ENCODE measurements around the gene PI16.

Gene PI16

DNA sequence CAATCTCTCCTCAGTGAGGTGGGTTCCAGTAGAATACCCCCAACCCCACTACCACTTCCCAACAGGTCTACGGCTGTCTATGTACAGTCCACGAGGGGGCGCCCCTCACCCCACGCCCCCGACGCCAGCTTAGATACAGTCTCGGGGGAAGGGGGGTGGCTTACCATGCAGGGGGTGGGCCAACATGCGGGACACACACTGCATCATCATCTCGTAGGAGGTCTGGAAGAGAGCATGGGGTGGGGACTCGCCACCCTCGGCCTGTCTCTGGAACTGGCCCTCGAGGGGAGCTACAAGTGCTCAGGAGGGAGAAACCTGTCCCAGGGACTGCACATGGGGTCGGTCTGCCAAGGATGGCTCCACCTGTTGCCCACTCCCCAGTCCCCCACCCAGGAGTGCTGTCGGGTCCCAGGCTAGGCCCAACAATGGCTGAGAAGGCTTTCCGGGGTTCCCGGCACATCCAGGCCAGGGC, 23.0 kb downstream of the PI16 start:
- Mint-ChIP-seq H3K36me3 (ENCODE audit: low read depth) (peaks cover 63% of the 10 kb centered on the region), H3K27ac (no peak overlapping the region), H3K27me3 (ENCODE audit: low read depth) (no peaks in the 10 kb centered on the region), H3K4me3 (no peak overlapping the region), H3K4me1 (peaks cover 31% of the 10 kb centered on the region), H3K9me3 (no peaks in the 10 kb centered on the region)
- TF ChIP-seq, protein P1, sequence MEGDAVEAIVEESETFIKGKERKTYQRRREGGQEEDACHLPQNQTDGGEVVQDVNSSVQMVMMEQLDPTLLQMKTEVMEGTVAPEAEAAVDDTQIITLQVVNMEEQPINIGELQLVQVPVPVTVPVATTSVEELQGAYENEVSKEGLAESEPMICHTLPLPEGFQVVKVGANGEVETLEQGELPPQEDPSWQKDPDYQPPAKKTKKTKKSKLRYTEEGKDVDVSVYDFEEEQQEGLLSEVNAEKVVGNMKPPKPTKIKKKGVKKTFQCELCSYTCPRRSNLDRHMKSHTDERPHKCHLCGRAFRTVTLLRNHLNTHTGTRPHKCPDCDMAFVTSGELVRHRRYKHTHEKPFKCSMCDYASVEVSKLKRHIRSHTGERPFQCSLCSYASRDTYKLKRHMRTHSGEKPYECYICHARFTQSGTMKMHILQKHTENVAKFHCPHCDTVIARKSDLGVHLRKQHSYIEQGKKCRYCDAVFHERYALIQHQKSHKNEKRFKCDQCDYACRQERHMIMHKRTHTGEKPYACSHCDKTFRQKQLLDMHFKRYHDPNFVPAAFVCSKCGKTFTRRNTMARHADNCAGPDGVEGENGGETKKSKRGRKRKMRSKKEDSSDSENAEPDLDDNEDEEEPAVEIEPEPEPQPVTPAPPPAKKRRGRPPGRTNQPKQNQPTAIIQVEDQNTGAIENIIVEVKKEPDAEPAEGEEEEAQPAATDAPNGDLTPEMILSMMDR (IDR thresholded peaks at IDR 0.05; ENCODE audit: unreplicated experiment in 3 of 3) = peak in 2 of 3 experiments; percentile 37 to 43

GRCh38 chr6:36978421-36979346, 24.1 kb downstream of the PI16 start:
- H3K4me3 Mint-ChIP-seq = peak overlapping the region in 1 of 3 experiments; percentile 44
- H3K36me3 Mint-ChIP-seq (ENCODE audit: low read depth) = peaks cover 52% of the 10 kb centered on the region
- H3K27ac Mint-ChIP-seq = peak overlapping the region; percentile 59 to 86 (median 73)
- no peaks in the 10 kb centered on the region for H3K27me3 Mint-ChIP-seq (ENCODE audit: low read depth)
- no peaks in the 10 kb centered on the region for H3K9me3 Mint-ChIP-seq
- TF ChIP-seq, protein P1 (IDR thresholded peaks at IDR 0.05; ENCODE audit: unreplicated experiment in 3 of 3) = no peak
- H3K4me1 Mint-ChIP-seq = peaks cover 31% of the 10 kb centered on the region

GRCh38 chr6:36979347-36979742, 24.8 kb downstream of the PI16 start:
- Mint-ChIP-seq H3K4me3 (peak overlapping the region in 1 of 3 experiments; percentile 44), H3K9me3 (no peaks in the 10 kb centered on the region), H3K27ac (peak overlapping the region; percentile 59 to 86 (median 73)), H3K36me3 (ENCODE audit: low read depth) (peaks cover 46% of the 10 kb centered on the region), H3K27me3 (ENCODE audit: low read depth) (no peaks in the 10 kb centered on the region), H3K4me1 (peaks cover 31% of the 10 kb centered on the region)
- TF ChIP-seq, protein P1 (IDR thresholded peaks at IDR 0.05; ENCODE audit: unreplicated experiment in 3 of 3) = peak; percentile 40 to 63 (median 54)

- TF ChIP-seq, protein P1 (IDR thresholded peaks at IDR 0.05; ENCODE audit: unreplicated experiment in 3 of 3) = no peak
- H3K4me1 Mint-ChIP-seq = peaks cover 31% of the 10 kb centered on the region
- H3K27ac Mint-ChIP-seq = peak overlapping the region; percentile 36 to 43 (median 37)
- H3K36me3 Mint-ChIP-seq (ENCODE audit: low read depth) = peaks cover 38% of the 10 kb centered on the region
- no peaks in the 10 kb centered on the region for H3K9me3 Mint-ChIP-seq
- no peaks in the 10 kb centered on the region for H3K27me3 Mint-ChIP-seq (ENCODE audit: low read depth)
- H3K4me3 Mint-ChIP-seq = peak overlapping the region in 1 of 3 experiments; percentile 22
Measured at GRCh38 chr6:36980129-36980528, 25.6 kb downstream of the PI16 start.

GRCh38 chr6:36980876-36981619, 26.5 kb downstream of the PI16 start:
- Mint-ChIP-seq H3K27ac (peak overlapping the region in 1 of 3 experiments; percentile 36), H3K27me3 (ENCODE audit: low read depth) (no peaks in the 10 kb centered on the region), H3K36me3 (ENCODE audit: low read depth) (peaks cover 29% of the 10 kb centered on the region), H3K4me1 (peaks cover 31% of the 10 kb centered on the region), H3K9me3 (no peaks in the 10 kb centered on the region), H3K4me3 (peak overlapping the region in 1 of 3 experiments; percentile 22)
- TF ChIP-seq, protein P1 (IDR thresholded peaks at IDR 0.05; ENCODE audit: unreplicated experiment in 3 of 3) = no peak
